ENCODE results near the gene ATG2A.
A peak's percentile ranks its signal among the peaks of the same experiment; 100 is the strongest.

ATG2A gene

GRCh38 chr11:64905516-64906313 lies 11.3 kb downstream of the ATG2A start:
- no peak for DNase-seq (ENCODE audit: low read depth in 2 of 2, low spot score in 1 of 2)

GRCh38 chr11:64903291-64903833 lies 13.6 kb downstream of the ATG2A start:
- no peak for DNase-seq (ENCODE audit: low read depth in 2 of 2, low spot score in 1 of 2)

GRCh38 chr11:64902102-64902900 lies 14.7 kb downstream of the ATG2A start:
- DNase-seq (ENCODE audit: low read depth in 2 of 2, low spot score in 1 of 2), result no peak

- DNase-seq (ENCODE audit: low read depth in 2 of 2, low spot score in 1 of 2), result no peak
Measured at GRCh38 chr11:64900774-64901173, 16.2 kb downstream of the ATG2A start.

GRCh38 chr11:64900263-64900678 lies 16.7 kb downstream of the ATG2A start:
- DNase-seq (ENCODE audit: low read depth in 2 of 2, low spot score in 1 of 2), result peak in 1 of 2 donors; percentile 41

DNA sequence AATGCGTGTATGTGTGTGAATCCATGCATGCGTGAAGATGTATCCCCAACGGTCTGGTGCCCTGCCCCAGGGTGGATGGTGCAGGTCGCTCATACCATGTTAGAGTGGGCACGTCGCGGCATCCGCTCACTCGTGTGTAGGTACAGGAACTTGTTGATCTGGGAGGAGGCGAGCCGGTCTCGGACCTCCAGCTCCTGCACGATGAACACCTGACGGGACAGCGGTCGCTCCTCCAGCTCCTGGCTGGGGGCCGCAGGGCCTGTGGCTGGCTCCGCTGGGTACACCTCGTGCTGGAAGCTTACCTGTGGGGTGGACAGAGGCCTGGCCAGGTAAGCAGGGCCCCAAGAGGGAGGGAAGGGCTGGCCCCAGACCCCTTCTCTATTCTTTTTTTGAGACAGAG lies 18.5 kb downstream of the ATG2A start:
- DNase-seq (ENCODE audit: low read depth in 2 of 2, low spot score in 1 of 2), result no peak

DNA sequence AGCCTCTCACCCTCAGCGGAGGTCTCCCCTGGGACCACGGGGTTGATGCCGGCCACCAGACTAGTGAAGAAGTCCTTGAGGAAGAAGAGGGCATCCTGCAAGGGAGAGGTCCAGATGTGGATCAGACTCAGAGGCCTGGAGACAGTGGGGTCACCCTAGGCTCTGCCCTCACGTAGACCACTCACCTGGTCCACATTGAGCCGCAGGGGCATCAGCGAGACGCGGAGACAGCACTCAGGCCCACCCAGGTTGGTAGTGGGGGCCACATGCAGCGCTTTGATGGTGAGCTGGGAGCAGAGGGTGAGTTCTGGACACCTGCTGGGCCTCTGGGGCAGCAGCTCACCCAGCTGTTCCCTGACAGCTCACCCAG lies 18.9 kb downstream of the ATG2A start:
- DNase-seq (ENCODE audit: low read depth in 2 of 2, low spot score in 1 of 2), result no peak

DNA sequence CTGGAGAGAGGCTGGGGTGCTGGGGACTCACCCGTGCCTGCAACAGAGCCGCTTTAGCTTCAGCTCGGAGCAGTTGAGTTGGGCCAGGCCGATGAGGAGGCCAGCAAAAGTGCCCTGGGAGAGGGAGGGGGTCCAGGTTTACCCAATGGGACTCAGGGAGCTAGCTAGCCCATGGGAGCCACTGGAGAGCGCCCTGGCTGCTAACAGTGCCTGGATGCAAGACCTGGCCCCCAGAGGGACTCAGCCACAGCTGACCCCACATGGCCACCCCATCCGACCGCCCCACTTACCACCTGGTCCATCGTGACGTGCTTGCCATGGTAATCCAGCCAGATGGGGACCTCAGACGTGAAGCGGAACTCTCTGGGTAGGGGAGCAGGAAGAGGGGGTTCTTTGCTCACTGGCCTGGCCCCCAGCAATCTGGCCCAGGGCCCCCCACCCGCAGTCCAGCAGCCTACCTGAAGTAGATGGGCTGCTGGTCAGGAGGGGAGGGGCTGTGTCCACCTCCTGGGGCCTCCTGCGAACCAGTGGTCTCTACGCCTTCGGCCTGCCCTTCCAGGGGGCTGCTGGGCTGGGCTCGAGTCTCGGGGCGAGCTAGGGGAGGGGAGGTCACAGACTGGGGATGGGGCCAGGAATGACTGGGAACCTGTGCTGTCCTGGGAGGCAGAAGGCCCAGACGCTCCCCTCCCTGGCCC lies 19.5 kb downstream of the ATG2A start:
- DNase-seq (ENCODE audit: low read depth in 2 of 2, low spot score in 1 of 2), result no peak

GRCh38 chr11:64896448-64897022 lies 20.5 kb downstream of the ATG2A start:
- DNase-seq (ENCODE audit: low read depth in 2 of 2, low spot score in 1 of 2), result no peak

DNA sequence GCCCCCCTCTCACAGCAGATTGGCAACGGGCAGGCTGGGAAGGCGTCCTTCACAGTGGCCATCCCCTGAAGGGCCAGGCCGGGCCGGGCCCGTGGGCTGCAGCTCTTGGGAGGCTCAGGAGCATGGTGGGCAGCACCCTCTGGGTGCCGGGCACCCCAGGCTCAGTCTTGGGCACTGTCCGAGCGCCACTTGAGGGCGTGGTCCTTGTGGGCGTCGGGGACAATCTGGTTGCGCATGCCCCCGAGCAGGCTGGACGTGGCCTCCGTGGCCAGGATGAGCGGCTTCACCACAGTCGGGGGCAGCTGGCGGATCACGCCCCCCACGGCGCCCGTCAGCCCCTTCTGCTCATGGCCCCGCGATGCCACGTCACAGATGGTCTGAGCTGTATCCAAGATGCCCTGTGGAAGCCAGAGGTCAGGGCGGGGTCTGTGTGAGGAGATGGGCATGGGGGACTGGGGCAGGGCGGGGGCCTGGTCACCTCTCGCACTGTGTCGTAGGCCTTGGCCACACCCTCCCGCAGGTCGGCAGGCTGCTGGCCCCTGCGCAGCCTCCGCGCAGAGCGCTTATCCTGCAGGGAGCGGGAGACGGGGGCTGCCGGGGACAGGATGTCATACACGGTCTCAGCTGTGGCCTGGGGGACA lies 22.1 kb downstream of the ATG2A start:
- no peak for DNase-seq (ENCODE audit: low read depth in 2 of 2, low spot score in 1 of 2)

- DNase-seq (ENCODE audit: low read depth in 2 of 2, low spot score in 1 of 2), result peak; percentile 87 to 96
Measured at GRCh38 chr11:64894070-64894811, 22.8 kb downstream of the ATG2A start.

- no peak for DNase-seq (ENCODE audit: low read depth in 2 of 2, low spot score in 1 of 2)
Measured at GRCh38 chr11:64893194-64894069, 23.6 kb downstream of the ATG2A start.

- DNase-seq (ENCODE audit: low read depth in 2 of 2, low spot score in 1 of 2), result no peak
Measured at GRCh38 chr11:64892838-64893193, 24.2 kb downstream of the ATG2A start.

DNA sequence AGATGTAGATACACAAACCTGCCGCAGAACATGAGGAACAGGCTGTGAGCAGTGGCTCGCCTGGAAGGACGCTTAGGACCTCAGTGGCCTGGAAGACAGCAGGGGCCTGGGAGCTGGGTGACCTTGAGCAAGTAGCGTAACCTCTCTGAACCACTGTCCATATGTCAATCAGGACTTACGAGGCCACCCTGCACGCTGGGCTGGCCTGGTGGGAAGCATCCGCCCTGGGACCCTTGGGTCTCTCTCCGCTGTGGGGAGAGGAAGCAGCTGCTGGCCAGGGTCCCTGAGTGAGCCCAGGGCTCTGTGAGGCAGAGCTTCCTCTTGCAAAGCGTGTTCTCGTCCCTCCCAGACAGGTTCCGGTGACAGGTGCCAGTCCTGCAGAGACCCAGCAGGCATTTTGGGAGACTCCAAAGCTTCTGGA lies 24.6 kb downstream of the ATG2A start:
- DNase-seq (ENCODE audit: low read depth in 2 of 2, low spot score in 1 of 2), result no peak

- no peak for DNase-seq (ENCODE audit: low read depth in 2 of 2, low spot score in 1 of 2)
Measured at GRCh38 chr11:64891880-64892279, 25.1 kb downstream of the ATG2A start.

DNA sequence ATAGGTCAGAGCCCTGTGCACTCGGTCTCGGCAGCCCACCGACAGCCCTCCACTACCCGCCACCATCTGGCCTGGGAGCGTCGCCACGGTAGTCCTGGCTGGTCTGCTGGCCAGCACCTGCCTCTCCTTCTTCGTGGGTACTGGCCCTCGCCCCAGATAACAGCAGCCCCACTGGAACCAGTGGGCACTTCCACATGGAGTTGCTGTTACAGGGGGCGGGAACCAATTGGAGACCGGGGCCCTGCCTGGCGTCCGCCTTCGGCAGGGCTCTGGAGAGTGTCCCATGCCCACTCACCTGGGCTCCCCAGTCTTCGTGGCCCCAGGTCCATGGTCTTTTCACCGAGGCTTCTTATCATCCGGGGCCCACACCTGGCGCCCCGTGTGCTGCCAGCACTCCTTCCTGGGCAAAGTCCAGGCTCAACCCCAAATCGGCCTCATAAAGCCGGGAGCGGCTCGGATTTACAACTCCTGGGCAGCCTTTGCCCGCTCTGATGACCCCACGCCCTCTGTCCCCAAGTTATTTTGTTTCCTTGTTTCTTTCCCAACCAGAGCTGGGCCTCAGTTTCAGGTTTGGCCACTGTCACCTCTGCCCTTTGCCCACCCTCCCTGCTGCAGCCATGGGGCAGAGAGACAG lies 25.7 kb downstream of the ATG2A start:
- no peak for DNase-seq (ENCODE audit: low read depth in 2 of 2, low spot score in 1 of 2)

DNA sequence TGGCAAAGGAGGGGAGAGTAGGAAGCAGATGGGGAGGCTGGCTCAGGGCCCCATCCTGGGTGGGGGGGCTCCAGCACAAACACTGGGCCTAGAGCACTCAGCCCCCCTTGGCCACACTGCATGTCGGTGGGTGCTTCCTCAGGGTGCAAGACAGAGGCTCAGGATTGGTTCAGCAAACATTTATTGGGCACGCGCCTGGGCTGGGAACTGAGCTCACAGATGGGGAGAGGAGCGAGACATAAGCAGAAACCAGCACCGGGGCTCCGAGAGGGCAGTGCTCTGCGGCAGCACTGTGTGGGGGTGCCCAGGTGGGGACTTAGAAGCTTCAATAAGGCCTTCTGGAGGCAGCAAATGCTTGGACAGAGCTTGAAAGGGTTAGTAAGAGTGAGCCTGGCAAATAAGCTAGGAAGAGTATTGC lies 26.5 kb downstream of the ATG2A start:
- DNase-seq (ENCODE audit: low read depth in 2 of 2, low spot score in 1 of 2), result no peak

DNA sequence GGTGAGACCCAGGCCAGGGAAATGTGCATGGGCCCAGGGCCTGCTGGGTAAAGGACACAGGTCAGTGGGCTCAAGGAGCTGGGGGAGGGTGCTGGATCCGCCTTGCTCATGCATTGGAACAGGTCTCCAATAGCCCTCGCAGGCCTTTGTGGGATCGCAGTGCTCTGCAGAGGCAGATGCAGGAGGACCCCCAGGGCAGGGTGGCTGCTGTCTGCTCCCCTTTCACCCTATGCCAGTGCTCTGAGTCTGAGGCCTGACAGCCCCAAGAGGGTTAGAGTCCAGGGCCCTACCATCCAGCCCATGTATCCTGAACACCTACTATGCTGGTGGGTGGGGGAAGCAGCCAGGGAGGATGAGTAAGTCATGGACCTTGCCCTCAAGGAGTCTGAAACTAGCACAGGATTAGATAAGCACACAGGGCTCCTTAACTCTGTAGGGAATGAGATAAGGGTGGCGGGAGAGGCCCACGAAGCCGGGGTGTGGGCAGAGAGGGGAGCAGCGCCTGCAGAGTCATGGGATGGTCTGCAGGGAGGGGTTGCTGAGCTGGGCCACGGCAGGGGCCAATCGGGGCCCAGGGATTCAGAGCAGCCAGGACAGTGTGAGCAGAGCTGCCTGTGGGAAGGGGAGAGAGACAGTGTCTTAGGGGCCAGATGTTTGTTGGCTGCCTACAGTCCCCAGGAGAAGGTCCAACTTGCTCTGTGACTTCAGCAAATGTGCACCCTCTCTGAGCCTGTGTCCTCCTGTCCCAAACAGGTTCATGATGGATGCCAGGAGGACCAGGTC lies 28.1 kb downstream of the ATG2A start:
- no peak for DNase-seq (ENCODE audit: low read depth in 2 of 2, low spot score in 1 of 2)
